Measurements from ENCODE around the gene DPCD. TPM values are rescaled to one million over a fixed set of nuclear protein-coding genes. Genes with fewer than 3 reads are reported as not detected.

DPCD gene
- total and polyA plus RNA-seq, 2 of the 8 experiments (the other 6 are each of a cell fraction or from before 2014, with no cell fraction given) = 21.2 to 31.4 TPM

- no peak for TF ChIP-seq EZH2 (IDR thresholded peaks at IDR 0.05; ENCODE audit: low read depth, low read length, severe bottlenecking)
- TF ChIP-seq CHD1 (IDR thresholded peaks at IDR 0.05; ENCODE audit: low read depth, low read length) = no peak
- TF ChIP-seq KDM5A (IDR thresholded peaks at IDR 0.05; ENCODE audit: low read length) = no peak
These were observed 27.6 kb upstream of the DPCD start (continued) for GRCh38 chr10:101560298-101561067.

Data from H1 (cell line).